Measurements from ENCODE around the gene VRK1.

DNA sequence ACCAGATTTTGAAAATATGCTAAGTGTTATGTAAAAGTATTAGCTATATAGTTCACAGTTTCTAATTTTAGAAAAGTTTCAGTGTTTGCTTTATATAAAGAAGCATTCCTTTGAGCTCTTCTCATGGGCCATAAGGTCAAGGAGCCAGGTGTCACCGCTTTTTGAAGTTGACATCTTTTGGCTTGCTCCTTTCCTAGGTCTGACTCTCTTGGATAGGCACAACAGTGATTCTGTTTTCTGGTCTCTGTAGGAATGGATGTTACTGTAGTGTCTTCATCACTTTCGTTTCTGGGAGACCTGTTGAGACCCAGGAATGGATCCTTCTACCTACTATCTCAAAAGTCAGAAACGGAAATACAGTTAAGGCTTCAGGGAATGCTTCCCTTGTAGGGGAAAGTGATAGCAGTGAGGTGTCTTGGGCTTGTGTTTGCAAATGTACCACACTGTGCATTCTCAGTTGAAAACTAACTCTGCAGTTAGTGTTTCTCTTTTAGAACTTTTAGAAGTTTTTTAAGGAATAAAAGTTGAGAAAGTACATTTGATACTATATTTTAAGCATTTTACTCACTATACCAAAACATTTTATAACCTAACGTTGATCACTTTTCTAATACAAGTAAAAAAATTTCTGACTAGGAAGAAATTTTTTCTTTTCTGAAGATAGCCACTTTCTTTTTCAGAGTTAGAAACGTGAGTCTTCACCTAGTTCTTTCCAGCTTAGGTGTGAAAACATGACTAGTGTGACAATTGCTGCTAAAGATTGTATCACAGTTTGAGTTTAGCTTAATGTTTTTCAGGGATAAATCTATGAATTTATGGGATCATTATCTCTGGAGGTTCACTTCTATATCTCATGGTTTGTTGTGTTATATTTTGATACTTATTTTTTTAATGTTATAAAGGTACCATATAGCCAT, 20.8 kb downstream of the VRK1 start:
- TF ChIP-seq, protein P1, sequence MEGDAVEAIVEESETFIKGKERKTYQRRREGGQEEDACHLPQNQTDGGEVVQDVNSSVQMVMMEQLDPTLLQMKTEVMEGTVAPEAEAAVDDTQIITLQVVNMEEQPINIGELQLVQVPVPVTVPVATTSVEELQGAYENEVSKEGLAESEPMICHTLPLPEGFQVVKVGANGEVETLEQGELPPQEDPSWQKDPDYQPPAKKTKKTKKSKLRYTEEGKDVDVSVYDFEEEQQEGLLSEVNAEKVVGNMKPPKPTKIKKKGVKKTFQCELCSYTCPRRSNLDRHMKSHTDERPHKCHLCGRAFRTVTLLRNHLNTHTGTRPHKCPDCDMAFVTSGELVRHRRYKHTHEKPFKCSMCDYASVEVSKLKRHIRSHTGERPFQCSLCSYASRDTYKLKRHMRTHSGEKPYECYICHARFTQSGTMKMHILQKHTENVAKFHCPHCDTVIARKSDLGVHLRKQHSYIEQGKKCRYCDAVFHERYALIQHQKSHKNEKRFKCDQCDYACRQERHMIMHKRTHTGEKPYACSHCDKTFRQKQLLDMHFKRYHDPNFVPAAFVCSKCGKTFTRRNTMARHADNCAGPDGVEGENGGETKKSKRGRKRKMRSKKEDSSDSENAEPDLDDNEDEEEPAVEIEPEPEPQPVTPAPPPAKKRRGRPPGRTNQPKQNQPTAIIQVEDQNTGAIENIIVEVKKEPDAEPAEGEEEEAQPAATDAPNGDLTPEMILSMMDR (conservative IDR thresholded peaks at IDR 0.05; ENCODE audit: low read depth, low read length) = no peak
- no peak for TF ChIP-seq EZH2phosphoT487 (IDR thresholded peaks at IDR 0.05; ENCODE audit: borderline replicate concordance, low read length)
- TF ChIP-seq EZH2 (IDR thresholded peaks at IDR 0.05; ENCODE audit: low read length, unreplicated experiment) = no peak

Measured in PC-3 (cell line).